Measurements from ENCODE around the gene TRIP10.
"Not testable (repeated sequence)": the region's sequence is repeated elsewhere in the genome, so short reads cannot be mapped to it uniquely, and the experiment has no call there.

The TRIP10 gene

DNA sequence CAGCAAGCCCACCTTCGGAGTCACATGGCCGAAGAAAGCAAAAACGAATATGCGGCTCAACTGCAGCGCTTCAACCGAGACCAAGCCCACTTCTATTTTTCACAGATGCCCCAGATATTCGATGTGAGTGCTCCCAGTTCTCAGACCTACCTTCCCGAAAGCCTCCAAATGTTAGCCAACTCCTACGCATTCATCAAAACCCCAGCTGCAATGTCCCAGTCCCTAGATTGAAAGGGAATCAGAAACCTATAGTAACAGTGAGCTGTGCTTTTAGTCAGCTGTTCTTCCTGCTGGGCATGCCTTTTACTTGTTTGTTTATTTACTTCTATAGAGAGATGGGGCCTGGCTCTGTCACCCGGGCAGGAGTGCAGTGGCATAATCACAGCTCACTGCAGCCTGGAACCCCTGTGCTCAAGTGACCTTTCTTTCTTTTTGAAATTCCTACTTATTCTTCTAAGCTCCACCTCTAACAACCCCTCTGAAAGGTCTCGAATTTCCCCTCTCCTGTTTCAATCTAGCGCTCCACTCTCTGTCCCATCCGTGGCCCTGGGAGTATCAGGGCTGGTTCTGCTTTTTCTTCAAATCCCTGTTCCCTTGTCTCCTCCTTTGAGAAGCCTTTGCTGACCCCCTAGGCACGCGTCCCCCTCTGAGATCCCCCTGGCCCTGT is 4.4 kb downstream of the TRIP10 start:
- DNase-seq: no peak

GRCh38 chr19:6744381-6745301 is 5.2 kb downstream of the TRIP10 start:
- DNase-seq: peak in 12 of 14 donors; percentile 7 to 77 (median 44)

GRCh38 chr19:6745965-6746364 is 6.5 kb downstream of the TRIP10 start:
- no peak for DNase-seq

GRCh38 chr19:6748543-6748942 is 9.1 kb downstream of the TRIP10 start:
- not testable (repeated sequence) for DNase-seq

DNA sequence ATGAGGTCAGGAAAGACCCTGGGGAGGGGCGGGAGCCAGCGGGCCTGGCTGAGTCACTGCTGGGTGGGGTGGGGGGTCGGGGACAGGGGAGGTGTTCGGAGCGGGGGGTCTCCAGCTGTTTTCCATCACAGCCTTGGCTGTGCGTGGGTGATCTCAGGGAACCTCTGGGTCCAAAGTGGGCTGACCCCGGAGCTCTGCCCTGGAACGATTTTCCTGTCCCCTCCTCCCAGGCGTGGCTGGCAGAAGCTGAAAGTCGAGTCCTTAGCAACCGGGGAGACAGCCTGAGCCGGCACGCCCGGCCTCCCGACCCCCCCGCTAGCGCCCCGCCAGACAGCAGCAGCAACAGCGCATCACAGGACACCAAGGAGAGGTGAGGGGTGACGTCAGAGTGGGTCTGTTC is 10.6 kb downstream of the TRIP10 start:
- DNase-seq: no peak

GRCh38 chr19:6751189-6751588 is 11.7 kb downstream of the TRIP10 start:
- no peak for DNase-seq

DNA sequence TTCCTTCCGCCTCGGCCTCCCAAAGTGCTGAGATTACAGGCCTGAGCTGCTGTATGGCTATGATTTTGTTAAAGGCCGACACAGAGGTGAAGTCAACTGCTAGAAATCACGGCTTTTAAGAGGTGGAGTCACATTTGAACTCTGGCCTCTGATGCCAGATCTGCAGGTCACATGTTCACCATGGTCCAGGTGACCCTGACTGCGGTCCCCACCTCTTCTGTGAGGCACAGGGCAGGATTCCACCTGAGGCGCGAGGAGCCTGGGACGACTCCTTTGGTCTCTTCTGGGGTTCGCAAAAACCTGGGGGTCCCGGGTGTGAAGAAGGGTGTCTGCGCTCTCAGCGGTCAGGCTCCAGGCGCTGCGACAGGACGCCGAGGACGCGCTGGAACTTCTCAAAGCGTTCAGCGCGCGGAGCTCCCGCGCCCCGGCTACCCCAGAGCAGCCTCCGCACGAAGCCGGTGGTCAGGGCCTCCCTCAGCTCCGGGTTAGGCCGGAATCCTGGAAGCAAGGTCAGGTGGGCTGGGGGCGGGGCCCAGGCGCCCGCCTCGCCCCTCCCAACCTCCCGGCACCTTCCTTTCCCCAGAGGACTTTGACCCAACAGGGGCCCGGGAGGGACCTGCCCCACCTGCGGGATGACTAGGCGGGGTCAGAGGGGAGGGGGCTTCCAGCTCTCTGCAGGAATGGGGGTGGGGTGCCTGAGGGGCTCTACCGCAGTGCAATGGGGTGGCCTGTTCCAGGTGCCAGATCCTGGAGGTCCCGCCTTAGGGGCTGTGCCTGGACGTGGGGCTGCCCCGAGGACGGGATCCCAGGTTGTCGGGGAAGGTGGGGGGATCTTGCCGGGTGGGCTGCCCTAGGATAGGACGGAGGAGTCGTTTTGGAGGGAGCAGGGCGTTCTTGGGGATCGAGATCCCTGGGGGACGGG is 13.0 kb downstream of the TRIP10 start:
- no peak for DNase-seq

GRCh38 chr19:6753178-6754031 is 13.9 kb downstream of the TRIP10 start:
- peak in 1 of 14 donors; percentile 31 for DNase-seq

DNA sequence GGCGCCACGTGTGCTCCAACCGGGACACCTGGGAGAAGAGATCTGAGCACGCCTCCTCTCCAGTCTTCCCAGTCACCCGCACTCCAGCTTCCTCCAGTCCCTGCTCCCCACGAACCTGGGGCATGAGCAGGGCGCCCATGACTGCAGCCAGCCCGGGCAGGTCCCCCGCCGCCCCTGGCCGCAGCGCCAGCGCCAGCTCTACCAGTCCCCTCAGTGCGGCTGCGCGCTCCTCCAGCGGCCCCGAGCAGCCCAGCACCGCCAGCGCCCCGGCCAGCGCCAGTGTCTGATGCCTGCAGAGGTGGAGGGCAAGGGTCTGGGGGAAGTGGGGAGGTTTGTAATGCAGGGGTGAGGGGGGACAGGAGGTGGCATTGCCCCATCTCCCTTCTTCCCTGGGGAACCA is 14.7 kb downstream of the TRIP10 start:
- no peak for DNase-seq

GRCh38 chr19:6754653-6755463 is 15.4 kb downstream of the TRIP10 start:
- no peak for DNase-seq

GRCh38 chr19:6760606-6761005 is 21.1 kb downstream of the TRIP10 start:
- no peak for DNase-seq

DNA sequence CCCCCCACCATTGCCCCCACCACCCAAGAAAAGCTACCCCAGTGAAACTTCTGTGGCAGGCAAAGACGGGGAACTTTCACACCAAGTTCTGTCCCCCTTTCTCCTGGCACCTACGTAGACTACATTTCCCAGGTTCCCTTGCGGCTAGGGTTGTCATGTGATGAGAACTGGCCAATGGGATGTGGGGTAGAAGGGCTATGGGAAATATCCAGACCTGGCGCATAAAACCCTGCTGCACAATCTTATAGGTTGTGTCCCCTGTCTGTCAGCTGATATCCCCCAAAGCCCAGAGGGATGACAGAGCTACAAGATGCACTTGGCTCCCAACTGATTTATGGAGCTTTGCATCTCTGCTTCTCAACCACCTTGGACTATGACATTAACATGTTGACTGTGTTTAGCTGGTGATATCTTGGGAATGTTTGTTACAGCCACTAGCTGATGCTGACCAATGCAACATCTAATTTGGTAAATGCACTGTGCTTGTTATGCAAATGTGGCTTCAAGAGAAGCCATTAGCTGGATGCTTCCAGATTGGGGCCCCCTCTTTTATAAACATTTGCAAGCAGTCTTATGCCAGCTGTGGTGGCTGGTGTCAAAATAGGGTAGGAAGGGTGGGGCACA is 21.7 kb downstream of the TRIP10 start:
- DNase-seq: no peak

- DNase-seq: not testable (repeated sequence)
Observed at GRCh38 chr19:6762253-6762797, 22.8 kb downstream of the TRIP10 start.

- no peak for DNase-seq
Observed at GRCh38 chr19:6765738-6766356, 26.4 kb downstream of the TRIP10 start.

DNA sequence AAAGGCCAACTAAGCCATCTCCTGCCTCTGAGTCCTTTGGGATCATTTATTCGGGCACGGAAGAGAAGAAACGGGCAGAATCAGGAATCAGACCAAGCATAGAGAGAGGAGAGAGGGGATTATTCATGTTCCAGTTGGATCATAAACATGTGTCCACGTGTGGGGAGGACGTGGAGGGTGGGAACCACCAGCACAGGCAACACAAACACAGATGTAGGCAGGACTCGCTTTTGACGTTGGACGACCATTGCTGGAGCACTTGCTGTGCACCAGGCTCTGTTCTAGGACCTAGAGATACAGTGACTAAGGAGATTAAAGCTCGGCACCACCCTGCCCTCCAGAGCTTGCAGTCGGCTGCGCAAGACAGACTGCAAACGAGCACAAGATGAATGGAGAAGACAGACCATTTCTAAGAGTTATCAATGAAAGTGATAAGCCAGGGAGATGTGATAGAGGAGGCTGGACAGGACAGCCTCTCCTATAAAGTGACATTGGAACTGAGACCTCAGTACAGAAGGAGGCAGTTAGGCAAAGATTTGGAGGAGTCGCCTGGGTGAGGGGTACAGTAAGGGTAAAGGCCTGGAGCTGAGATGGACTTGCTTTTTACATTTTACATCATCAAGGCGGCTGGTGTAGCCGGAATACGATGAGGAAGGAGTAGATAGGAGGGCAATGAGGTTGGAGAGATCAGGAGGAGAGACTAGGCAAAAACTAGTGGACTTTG is 27.0 kb downstream of the TRIP10 start:
- no peak for DNase-seq

DNA sequence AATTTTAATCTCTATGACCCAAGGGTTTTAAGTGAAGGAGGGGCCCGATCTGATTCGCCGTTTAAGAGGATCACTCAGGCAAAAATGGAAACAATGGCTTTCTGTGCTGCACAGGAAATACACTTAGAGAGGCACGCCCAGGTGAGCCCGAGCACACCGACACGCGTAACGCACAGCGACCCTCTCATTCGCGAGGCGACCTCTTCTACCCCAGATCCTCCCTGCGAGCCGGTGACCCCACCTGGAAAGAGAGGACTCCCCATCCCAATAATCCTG is 27.5 kb downstream of the TRIP10 start:
- DNase-seq: no peak

- no peak for DNase-seq
Observed at GRCh38 chr19:6767357-6768235, 28.1 kb downstream of the TRIP10 start, which contains the start of gene SH2D3A. TSS of gene SH2D3A (minus strand) at chr19:6767435. CDS start at chr19:6763748, 3,687 bp downstream.

DNA sequence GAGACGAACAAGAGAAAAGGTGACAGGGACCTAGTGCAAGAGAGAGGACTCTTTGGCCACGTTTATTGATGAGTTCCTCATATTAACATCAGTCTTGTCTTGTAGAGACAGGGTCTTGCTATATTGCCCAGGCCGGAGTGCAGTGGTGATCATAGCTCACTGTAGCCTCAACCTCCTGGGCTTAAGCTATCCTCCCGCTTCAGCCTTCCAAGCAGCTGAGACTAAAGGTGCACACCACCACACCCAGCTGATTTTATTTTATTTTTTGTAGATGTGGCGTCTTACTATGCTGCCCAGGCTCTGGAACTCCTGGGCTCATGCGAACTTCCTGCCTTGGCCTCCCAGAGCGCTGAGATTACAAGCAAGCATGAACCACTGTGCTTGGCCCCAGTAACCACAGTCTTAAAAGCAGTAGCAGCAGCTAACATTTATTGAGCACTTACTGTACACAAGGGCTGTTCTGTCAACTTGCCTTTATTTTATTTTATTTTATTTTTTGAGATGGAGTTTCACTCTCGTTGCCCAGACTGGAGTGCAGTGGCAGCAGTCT is 28.8 kb downstream of the TRIP10 start:
- DNase-seq: no peak

All from C1 segment of cervical spinal cord (tissue), 14 donors.